HepG2 (cell line): ENCODE results near the gene CLASP1. TPM values are rescaled to one million over a fixed set of nuclear protein-coding genes. Genes with fewer than 3 reads are reported as not detected.

ENCODE experiments used
- ATAC-seq: fragments of 200-7000 bp; cut with Tn5 transposase; 3 replicates; pipeline ENCODE4 v1.9.1; 2020; ENCODE audit warnings: mild to moderate bottlenecking, moderate library complexity
- BruUV-seq: library from RNA; stranded (reverse); fragments of 400-500 nt; replicated peaks from 2 replicates; lab custom pipeline; 2021; lab: Mats Ljungman, UMichigan
- CTCF ChIA-PET: fragments of 300-600 bp; formaldehyde crosslinking; extraction: SDS; loops from one replicate; lab custom pipeline; 2021; ENCODE audit warnings: low total read pairs, inconsistent platforms, low intra/inter-chr PET ratio; lab: Yijun Ruan, JAX
- POLR2A ChIA-PET: fragments of 350-600 bp; sonication (Branson Sonifier 250); formaldehyde crosslinking; loops from one replicate; lab custom pipeline; 2020; ENCODE audit warnings: antibody characterized with exemption, inconsistent platforms; lab: Yijun Ruan, JAX
- DNase-seq: peaks from one replicate; pipeline ENCODE4 v3.0.0-alpha.2; 2015; ENCODE audit warnings: low spot score
- FAIRE-seq: peaks from 3 replicates; lab custom pipeline; 2011; peaks lifted over from hg19 to GRCh38; lab: Jason Lieb, UNC
- H2AFZ ChIP-seq: one replicate; pipeline ENCODE4 v1.6.1; 2011; ENCODE audit warnings: low read length, inconsistent platforms
- H3K27ac ChIP-seq: fragments of 300-600 bp; 3 replicates; pipeline ENCODE4 v1.8.0; 2011; ENCODE audit warnings: mixed run types, mild to moderate bottlenecking, mixed read lengths, low read length, inconsistent platforms; ENCODE audit not compliant: insufficient read depth; ENCODE audit errors: extremely low read length
- H3K27me3 ChIP-seq, 2 experiments: fragments of 200-600 bp in 1 of 2; 2 replicates in 1 of 2; 3 replicates in 1 of 2; pipeline versions ENCODE4 v1.6.0 to v1.8.0; 2011; ENCODE audit warnings: low read length in 2 of 2, mild to moderate bottlenecking in 2 of 2, moderate library complexity in 2 of 2, inconsistent platforms in 1 of 2; ENCODE audit not compliant: insufficient read depth in 2 of 2, control insufficient read depth in 1 of 2
- H3K36me3 ChIP-seq, 2 experiments: fragments of 200-600 bp in 1 of 2; replicated peaks in 1 of 2; 2 replicates in 1 of 2; 3 replicates in 1 of 2; pipeline versions ENCODE4 v1.5.1 to v1.8.0; 2011; ENCODE audit warnings: low read length in 2 of 2, inconsistent platforms in 1 of 2; ENCODE audit not compliant: insufficient read depth in 2 of 2, control insufficient read depth in 1 of 2
- H3K4me1 ChIP-seq: 2 replicates; pipeline ENCODE4 v1.5.1; 2012; ENCODE audit warnings: low read length, inconsistent platforms; ENCODE audit not compliant: insufficient read depth
- H3K4me2 ChIP-seq: 2 replicates; pipeline ENCODE4 v1.6.0; 2011; ENCODE audit warnings: low read depth, low read length, inconsistent platforms
- H3K4me3 ChIP-seq, 3 experiments: fragments of 200-600 bp in 1 of 3; sonication (generic), shearing (Covaris generic) in 1 of 3; replicated peaks in 1 of 3; 2 replicates each; pipeline ENCODE4 v1.5.1; 2011 to 2016; ENCODE audit warnings: low read length in 3 of 3, inconsistent platforms in 2 of 3, low read depth in 2 of 3, mild to moderate bottlenecking in 2 of 3, control low read depth in 1 of 3, mixed read lengths in 1 of 3; ENCODE audit not compliant: insufficient read depth in 1 of 3
- H3K79me2 ChIP-seq: one replicate; pipeline ENCODE4 v1.6.1; 2011; ENCODE audit warnings: low read length, inconsistent platforms; ENCODE audit not compliant: insufficient read depth
- H3K9ac ChIP-seq: 2 replicates; pipeline ENCODE4 v1.6.0; 2011; ENCODE audit warnings: mild to moderate bottlenecking, low read depth, low read length, inconsistent platforms; ENCODE audit not compliant: insufficient read depth
- H3K9me3 ChIP-seq: 2 replicates; pipeline ENCODE4 v1.5.1; 2012; ENCODE audit warnings: mild to moderate bottlenecking, low read length
- H4K20me1 ChIP-seq: 2 replicates; pipeline ENCODE4 v1.6.0; 2011; ENCODE audit warnings: inconsistent platforms, mild to moderate bottlenecking, low read length, moderate library complexity; ENCODE audit not compliant: insufficient read depth
- DMAP1 ChIP-seq: IDR thresholded peaks from 2 replicates; pipeline ENCODE4 v1.6.1; 2016
- HNF4A ChIP-seq: sonication (generic); formaldehyde crosslinking; IDR thresholded peaks from 2 replicates; pipeline ENCODE4 v1.4.0; 2020; ENCODE audit warnings: missing genetic modification reagents
- KLF16 ChIP-seq, 2 experiments: sonication (generic) in 1 of 2; formaldehyde crosslinking in 1 of 2; IDR thresholded peaks; 2 replicates each; pipeline versions ENCODE4 v1.6.1 to v1.8.0; 2016 to 2023; ENCODE audit warnings: missing genetic modification reagents in 2 of 2, missing compliant biosample characterization in 1 of 2
- PITX1 ChIP-seq: sonication (generic); formaldehyde crosslinking; IDR thresholded peaks from 2 replicates; pipeline ENCODE4 v1.5.1; 2020; ENCODE audit warnings: mild to moderate bottlenecking, missing genetic modification reagents
- SIN3B ChIP-seq: fragments of 150-350 bp; IDR thresholded peaks from 2 replicates; pipeline ENCODE4 v1.6.1; 2014; ENCODE audit warnings: low read length
- SMYD3 ChIP-seq: sonication (generic); formaldehyde crosslinking; IDR thresholded peaks from 2 replicates; pipeline ENCODE4 v1.8.1; 2023; ENCODE audit warnings: mild to moderate bottlenecking, missing genetic modification reagents
- SNAPC2 ChIP-seq: sonication (generic); formaldehyde crosslinking; IDR thresholded peaks from 2 replicates; pipeline ENCODE4 v1.8.1; 2022; ENCODE audit warnings: mild to moderate bottlenecking, missing genetic modification reagents
- ZFP90 ChIP-seq: sonication (generic); formaldehyde crosslinking; IDR thresholded peaks from 2 replicates; pipeline ENCODE4 v1.8.0; 2022; ENCODE audit warnings: missing genetic modification reagents, mild to moderate bottlenecking, inconsistent platforms, borderline replicate concordance
- ZHX2 ChIP-seq, 2 experiments: sonication (generic) in 1 of 2; formaldehyde crosslinking in 1 of 2; IDR thresholded peaks; 2 replicates each; pipeline versions ENCODE4 v1.6.1 to v1.9.0; 2014 to 2022; ENCODE audit warnings: antibody characterized with exemption in 1 of 2, borderline replicate concordance in 1 of 2, inconsistent platforms in 1 of 2, low read depth in 1 of 2, missing genetic modification reagents in 1 of 2
- ZMYM3 ChIP-seq: sonication (generic); formaldehyde crosslinking; IDR thresholded peaks from 2 replicates; pipeline ENCODE4 v1.5.1; 2020; ENCODE audit warnings: mild to moderate bottlenecking, missing genetic modification reagents
- ZNF460 ChIP-seq: sonication (generic); formaldehyde crosslinking; IDR thresholded peaks from 2 replicates; pipeline ENCODE4 v1.5.1; 2020; ENCODE audit warnings: missing genetic modification reagents, mild to moderate bottlenecking, borderline replicate concordance
- ZNF605 ChIP-seq: sonication (generic); formaldehyde crosslinking; IDR thresholded peaks from 2 replicates; pipeline ENCODE4 v1.8.0; 2022; ENCODE audit warnings: mild to moderate bottlenecking, missing genetic modification reagents
- ZNF747 ChIP-seq: sonication (generic); formaldehyde crosslinking; IDR thresholded peaks from 2 replicates; pipeline ENCODE4 v1.8.1; 2023; ENCODE audit warnings: missing genetic modification reagents, mild to moderate bottlenecking, borderline replicate concordance
- ZNF790 ChIP-seq: sonication (generic); formaldehyde crosslinking; IDR thresholded peaks from 2 replicates; pipeline ENCODE4 v1.8.0; 2022; ENCODE audit warnings: missing genetic modification reagents, mild to moderate bottlenecking, borderline replicate concordance
- WGBS: methylation state at CpG from one replicate; pipeline ENCODE4 v1.1.6; 2017; ENCODE audit warnings: low lambda C conversion rate; 5-methylcytosine and 5-hydroxymethylcytosine counted together
- in situ Hi-C: cut with HindIII; loops from 2 replicates; pipeline ENCODE4 v1.10.0; 2017; ENCODE audit warnings: low pct_unique_long_range_greater_than_20kb; ENCODE audit not compliant: extremely low pct_ligation_motif_present
- intact Hi-C: fragments of 100-400 bp; cut with micrococcal nuclease; formaldehyde crosslinking; loops from one replicate; pipeline ENCODE4 v1.10.0; 2022; ENCODE audit not compliant: unreplicated experiment
- polyA plus RNA-seq, 8 experiments: library from polyadenylated mRNA; depleted of rRNA in 3 of 8; stranded (reverse) in 7 of 8; unstranded in 1 of 8; fragments of >200 nt; fragmentation: Illumina TruSeq in 4 of 8; extraction: Trizol in 4 of 8; gene quantifications; 2 replicates each; pipeline versions ENCODE4 v1.2.1 to v1.2.3, GENCODE V29; 2011 to 2016; ENCODE audit warnings: low read depth in 4 of 8, missing spikeins in 1 of 8, mixed read lengths in 1 of 8; ENCODE audit not compliant: insufficient read depth in 1 of 8
- total RNA-seq, 5 experiments: library from RNA; depleted of rRNA; stranded (reverse); fragments of >200 nt; fragmentation: Illumina TruSeq; extraction: Trizol; gene quantifications; 2 replicates each; pipeline ENCODE4 v1.2.3, GENCODE V29; 2016; ENCODE audit warnings: low read depth in 1 of 5

CLASP1 gene
- total and polyA plus RNA-seq, 2 of the 13 experiments (the other 11 are each of a cell fraction or from before 2014, with no cell fraction given) = 11.7 to 47.9 TPM

- Histone ChIP-seq H3K27ac (no peak overlapping the region), H3K36me3 (no peaks in the 10 kb centered on the region), H3K4me2 (no peak overlapping the region), H3K9ac (no peak overlapping the region), H2AFZ (no peak overlapping the region), H3K4me1 (peaks cover 27% of the 10 kb centered on the region), H3K9me3 (no peaks in the 10 kb centered on the region), H3K27me3 (peaks cover 0 to 7% of the 10 kb centered on the region in 2 experiments; a peak in 1 of 5 replicates), H3K4me3 (no peak overlapping the region), H3K79me2 (no peaks in the 10 kb centered on the region), H4K20me1 (no peaks in the 10 kb centered on the region)
- DNase-seq (no peak), FAIRE-seq (no peak), ATAC-seq (no peak)
- in situ Hi-C loops = no loop called here
- TF ChIP-seq ZNF790 (CRISPR knock-in tag) (no peak), HNF4A (CRISPR knock-in tag) (no peak), ZFP90 (CRISPR knock-in tag) (no peak), SIN3B (no peak), SMYD3 (CRISPR knock-in tag) (no peak), KLF16 (CRISPR knock-in tag; IDR thresholded peaks at IDR 0.05) (no peak), ZNF747 (CRISPR knock-in tag) (no peak), SNAPC2 (CRISPR knock-in tag) (no peak), ZNF605 (CRISPR knock-in tag) (no peak), ZNF460 (CRISPR knock-in tag) (no peak), PITX1 (no peak), ZMYM3 (CRISPR knock-in tag) (no peak), DMAP1 (CRISPR knock-in tag) (no peak), ZHX2 (IDR thresholded peaks at IDR 0.05; ENCODE audit: low read depth) (no peak), ZHX2 (CRISPR knock-in tag; IDR thresholded peaks at IDR 0.05; ENCODE audit: borderline replicate concordance) (no peak)
- BruUV-seq = no TSS peak
- ChIA-PET CTCF (no interaction called here), POLR2A (no interaction called here)
- intact Hi-C loops = no loop called here
- 81% methylated on average over 15 of the region's 15 CpGs for WGBS
Observed at GRCh38 chr2:121330921-121331320, 318.3 kb downstream of the CLASP1 start.
